MM.1S (cell line): ENCODE results near the gene PRKCE.
A peak's percentile ranks its signal among the peaks of the same experiment; 100 is the strongest.

Experiments
- DNase-seq: peaks from one replicate; pipeline ENCODE4 v3.0.0-alpha.2; 2015
- H2AFZ ChIP-seq: fragments of 300-600 bp; sonication (generic); 2 replicates; pipeline ENCODE4 v1.6.0; 2016; ENCODE audit warnings: antibody characterized with exemption, low read length
- H3F3A ChIP-seq: fragments of 300-600 bp; sonication (generic); 2 replicates; pipeline ENCODE4 v1.6.1; 2016; ENCODE audit warnings: mild to moderate bottlenecking, antibody characterized with exemption, low read length, moderate library complexity, mixed read lengths; ENCODE audit not compliant: insufficient read depth
- H3K27ac ChIP-seq: fragments of 300-600 bp; sonication (generic); 2 replicates; pipeline ENCODE4 v1.5.1; 2016; ENCODE audit warnings: mild to moderate bottlenecking, low read length
- H3K27me3 ChIP-seq: fragments of 300-600 bp; sonication (generic); replicated peaks from 2 replicates; pipeline ENCODE4 v1.6.0; 2016; ENCODE audit warnings: low read length; ENCODE audit not compliant: insufficient read depth
- H3K36me3 ChIP-seq: fragments of 300-600 bp; sonication (generic); replicated peaks from 2 replicates; pipeline ENCODE4 v1.6.1; 2016; ENCODE audit warnings: mild to moderate bottlenecking, low read length, mixed read lengths; ENCODE audit not compliant: insufficient read depth
- H3K4me1 ChIP-seq: fragments of 300-600 bp; sonication (generic); 2 replicates; pipeline ENCODE4 v1.6.1; 2016; ENCODE audit warnings: low read length, mixed read lengths
- H3K4me2 ChIP-seq: fragments of 300-600 bp; sonication (generic); 2 replicates; pipeline ENCODE4 v1.6.0; 2016; ENCODE audit warnings: low read depth, low read length
- H3K4me3 ChIP-seq: fragments of 300-600 bp; sonication (generic); 2 replicates; pipeline ENCODE4 v1.5.1; 2016; ENCODE audit warnings: low read length, mixed read lengths
- H3K79me2 ChIP-seq: fragments of 300-600 bp; sonication (generic); 2 replicates; pipeline ENCODE4 v1.6.1; 2016; ENCODE audit warnings: mixed run types, low read length, mixed read lengths
- H3K9ac ChIP-seq: fragments of 300-600 bp; sonication (generic); 2 replicates; pipeline ENCODE4 v1.6.1; 2016; ENCODE audit warnings: low read length, mixed read lengths
- H3K9me2 ChIP-seq: fragments of 300-600 bp; sonication (generic); replicated peaks from 2 replicates; pipeline ENCODE4 v1.6.1; 2016; ENCODE audit warnings: mild to moderate bottlenecking, low read length, mixed read lengths; ENCODE audit not compliant: insufficient read depth
- H3K9me3 ChIP-seq: fragments of 300-600 bp; sonication (generic); replicated peaks from 2 replicates; pipeline ENCODE4 v1.6.1; 2016; ENCODE audit warnings: mild to moderate bottlenecking, low read length, mixed read lengths; ENCODE audit not compliant: insufficient read depth
- H4K20me1 ChIP-seq: fragments of 300-600 bp; sonication (generic); 2 replicates; pipeline ENCODE4 v1.6.1; 2016; ENCODE audit warnings: mild to moderate bottlenecking, low read length, moderate library complexity, mixed read lengths; ENCODE audit not compliant: insufficient read depth
- EZH2 ChIP-seq: fragments of 300-600 bp; sonication (generic); optimal IDR thresholded peaks from 2 replicates; pipeline ENCODE3; 2017; ENCODE audit warnings: low read depth, mild to moderate bottlenecking, antibody characterized with exemption, low read length, mixed read lengths
- EZH2phosphoT487 ChIP-seq: fragments of 300-600 bp; sonication (generic); IDR thresholded peaks from 2 replicates; pipeline ENCODE4 v1.6.1; 2018; ENCODE audit warnings: antibody characterized with exemption, low read length
- TF ChIP-seq, protein P1 (sequence below): fragments of 300-600 bp; sonication (generic); IDR thresholded peaks from 2 replicates; pipeline ENCODE4 v1.5.1; 2016; ENCODE audit warnings: antibody characterized with exemption, low read length, mixed read lengths

The PRKCE gene

DNA sequence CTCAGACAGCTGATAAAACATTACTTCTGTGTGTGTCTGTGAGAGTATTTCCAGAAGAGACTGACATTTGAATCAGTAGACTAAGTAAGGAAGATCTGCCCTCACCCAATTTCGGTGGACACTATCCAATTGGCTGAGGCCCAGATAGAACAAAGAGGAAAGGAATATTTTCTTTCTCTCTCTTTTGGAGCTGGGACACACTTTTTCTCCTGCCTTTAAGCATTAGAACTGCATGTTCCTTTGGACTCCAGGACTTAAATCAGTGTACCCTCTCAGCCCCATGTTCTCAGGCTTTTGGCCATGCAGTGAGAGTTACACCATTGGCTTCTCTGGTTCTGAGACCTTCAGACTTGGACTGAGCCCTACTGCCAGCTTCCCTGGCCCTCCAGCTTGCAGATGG, 37.1 kb upstream of the PRKCE start:
- H3K27ac ChIP-seq: no peak overlapping the region
- H2AFZ ChIP-seq: no peak overlapping the region
- no peaks in the 10 kb centered on the region for H3K9me2 ChIP-seq
- H3F3A ChIP-seq: peaks cover 13% of the 10 kb centered on the region
- H3K4me1 ChIP-seq: peaks cover 41% of the 10 kb centered on the region
- DNase-seq: no peak
- H3K9me3 ChIP-seq: no peaks in the 10 kb centered on the region
- H3K27me3 ChIP-seq: no peaks in the 10 kb centered on the region
- H3K9ac ChIP-seq: no peak overlapping the region
- no peak for TF ChIP-seq EZH2
- TF ChIP-seq EZH2phosphoT487: no peak
- TF ChIP-seq, protein P1, sequence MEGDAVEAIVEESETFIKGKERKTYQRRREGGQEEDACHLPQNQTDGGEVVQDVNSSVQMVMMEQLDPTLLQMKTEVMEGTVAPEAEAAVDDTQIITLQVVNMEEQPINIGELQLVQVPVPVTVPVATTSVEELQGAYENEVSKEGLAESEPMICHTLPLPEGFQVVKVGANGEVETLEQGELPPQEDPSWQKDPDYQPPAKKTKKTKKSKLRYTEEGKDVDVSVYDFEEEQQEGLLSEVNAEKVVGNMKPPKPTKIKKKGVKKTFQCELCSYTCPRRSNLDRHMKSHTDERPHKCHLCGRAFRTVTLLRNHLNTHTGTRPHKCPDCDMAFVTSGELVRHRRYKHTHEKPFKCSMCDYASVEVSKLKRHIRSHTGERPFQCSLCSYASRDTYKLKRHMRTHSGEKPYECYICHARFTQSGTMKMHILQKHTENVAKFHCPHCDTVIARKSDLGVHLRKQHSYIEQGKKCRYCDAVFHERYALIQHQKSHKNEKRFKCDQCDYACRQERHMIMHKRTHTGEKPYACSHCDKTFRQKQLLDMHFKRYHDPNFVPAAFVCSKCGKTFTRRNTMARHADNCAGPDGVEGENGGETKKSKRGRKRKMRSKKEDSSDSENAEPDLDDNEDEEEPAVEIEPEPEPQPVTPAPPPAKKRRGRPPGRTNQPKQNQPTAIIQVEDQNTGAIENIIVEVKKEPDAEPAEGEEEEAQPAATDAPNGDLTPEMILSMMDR: no peak
- H3K4me2 ChIP-seq: no peak overlapping the region
- H4K20me1 ChIP-seq: no peaks in the 10 kb centered on the region
- H3K79me2 ChIP-seq: peaks cover 12% of the 10 kb centered on the region
- no peaks in the 10 kb centered on the region for H3K36me3 ChIP-seq
- no peak overlapping the region for H3K4me3 ChIP-seq

DNA sequence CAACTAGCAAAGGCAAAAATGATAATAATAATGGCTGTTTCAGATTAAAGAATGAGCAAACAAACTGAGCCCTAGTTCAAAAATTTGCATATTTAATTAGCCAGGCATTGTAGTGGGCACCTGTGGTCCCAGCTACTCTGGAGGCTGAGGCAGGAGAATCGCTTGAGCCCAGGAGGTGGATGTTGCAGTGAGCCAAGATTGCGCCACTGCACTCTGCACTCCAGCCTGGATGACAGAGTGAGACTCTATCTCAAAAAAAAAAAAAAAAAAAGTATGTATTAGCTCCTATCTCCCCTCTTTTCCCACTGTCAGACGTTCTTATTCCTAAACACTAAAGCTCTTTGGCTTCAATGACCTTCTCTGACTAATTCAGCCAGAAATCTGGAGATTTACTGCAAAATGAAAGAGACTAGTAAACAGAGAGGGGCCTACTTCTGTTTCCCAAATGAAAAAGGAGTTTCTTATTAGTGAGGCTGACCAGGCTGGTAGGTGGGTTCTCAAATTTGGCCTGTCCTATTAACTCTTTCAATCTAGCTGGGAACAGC, 36.5 kb upstream of the PRKCE start:
- no peaks in the 10 kb centered on the region for H3K9me2 ChIP-seq
- H3K79me2 ChIP-seq: peaks cover 6% of the 10 kb centered on the region
- H3K27me3 ChIP-seq: no peaks in the 10 kb centered on the region
- no peak overlapping the region for H3K4me2 ChIP-seq
- no peaks in the 10 kb centered on the region for H3K9me3 ChIP-seq
- no peak for DNase-seq
- no peaks in the 10 kb centered on the region for H3K36me3 ChIP-seq
- peaks cover 13% of the 10 kb centered on the region for H3F3A ChIP-seq
- no peaks in the 10 kb centered on the region for H4K20me1 ChIP-seq
- H2AFZ ChIP-seq: no peak overlapping the region
- no peak overlapping the region for H3K4me3 ChIP-seq
- H3K9ac ChIP-seq: no peak overlapping the region
- no peak overlapping the region for H3K27ac ChIP-seq
- TF ChIP-seq, protein P1: no peak
- TF ChIP-seq EZH2phosphoT487 (no peak), EZH2 (no peak)
- H3K4me1 ChIP-seq: peaks cover 38% of the 10 kb centered on the region

DNA sequence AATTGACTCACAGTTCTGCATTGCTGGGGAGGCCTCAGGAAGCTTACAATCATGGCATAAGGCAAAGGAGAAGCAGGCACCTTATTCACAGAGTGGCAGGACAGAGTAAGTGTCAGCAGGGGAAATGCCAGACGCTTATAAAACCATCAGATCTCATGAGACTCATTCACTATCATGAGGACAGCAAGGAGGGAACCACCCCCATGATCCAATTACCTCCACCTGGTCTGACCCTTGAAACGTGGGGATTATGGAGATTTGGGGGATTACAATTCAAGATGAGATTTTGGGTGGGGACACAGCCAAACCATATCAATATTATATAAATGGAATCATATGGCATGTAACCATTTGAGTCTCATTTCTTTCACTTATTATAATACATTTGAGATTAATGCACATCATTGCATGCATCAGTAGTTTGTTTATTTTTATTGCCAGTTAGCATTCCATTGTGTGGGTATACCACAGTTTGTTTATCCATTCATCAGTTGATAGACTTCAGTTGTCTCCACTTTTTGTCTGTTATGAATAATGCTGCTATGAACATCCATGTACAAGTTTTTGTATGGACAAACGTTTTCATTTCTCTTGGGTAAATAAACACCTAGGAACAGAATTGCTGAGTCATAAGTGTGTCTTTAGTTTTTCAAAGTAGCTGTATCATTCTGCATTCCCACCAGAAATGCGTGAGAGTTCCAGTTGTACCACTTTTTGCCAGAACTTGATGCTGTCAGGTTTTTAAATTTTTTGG, 34.6 kb upstream of the PRKCE start:
- H3K4me2 ChIP-seq: peak overlapping the region; percentile 24
- peak; percentile 24 for DNase-seq
- H3K27ac ChIP-seq: peak overlapping the region; percentile 67

More for the DNA sequence above, 34.6 kb upstream of the PRKCE start:
- no peaks in the 10 kb centered on the region for H3K27me3 ChIP-seq
- no peaks in the 10 kb centered on the region for H4K20me1 ChIP-seq
- H3F3A ChIP-seq: peaks cover 9% of the 10 kb centered on the region; the same call in 1 of the 2 replicates
- H2AFZ ChIP-seq: no peak overlapping the region; the same call in 1 of the 2 replicates
- H3K9ac ChIP-seq: no peak overlapping the region
- no peaks in the 10 kb centered on the region for H3K36me3 ChIP-seq
- H3K79me2 ChIP-seq: no peaks in the 10 kb centered on the region
- H3K4me1 ChIP-seq: peaks cover 34% of the 10 kb centered on the region
- TF ChIP-seq EZH2 (no peak), EZH2phosphoT487 (no peak)
- TF ChIP-seq, protein P1: no peak
- H3K9me3 ChIP-seq: no peaks in the 10 kb centered on the region
- H3K4me3 ChIP-seq: no peak overlapping the region
- H3K9me2 ChIP-seq: no peaks in the 10 kb centered on the region
